Activated naive CD4-positive, alpha-beta T cell treated with anti-CD3 and anti-CD28 coated beads for 36 hours (primary cell): ENCODE measurements around the gene CFAP299. TPM values are rescaled to one million over a fixed set of nuclear protein-coding genes. Genes with fewer than 3 reads are reported as not detected.

Experiments used
- CTCF ChIA-PET: fragments of 350-600 bp; sonication (Branson Sonifier 250); formaldehyde crosslinking; loops from one replicate; lab custom pipeline; 2021; ENCODE audit warnings: antibody characterized with exemption; lab: Charles Lee
- DNase-seq: peaks from one replicate; pipeline ENCODE4 v3.0.0-alpha.2; 2020
- H3K27ac Mint-ChIP-seq: one replicate; pipeline ENCODE4 v1.8.0; 2021; ENCODE audit warnings: mild to moderate bottlenecking, mixed read lengths
- H3K27me3 Mint-ChIP-seq: one replicate; pipeline ENCODE4 v1.8.0; 2021; ENCODE audit warnings: low read depth, mixed read lengths
- H3K36me3 Mint-ChIP-seq: one replicate; pipeline ENCODE4 v1.8.0; 2021; ENCODE audit warnings: low read depth, mixed read lengths
- H3K4me1 Mint-ChIP-seq: one replicate; pipeline ENCODE4 v1.8.0; 2021; ENCODE audit warnings: low read depth, mixed read lengths
- H3K4me3 Mint-ChIP-seq: one replicate; pipeline ENCODE4 v1.8.0; 2021; ENCODE audit warnings: mild to moderate bottlenecking, moderate library complexity, mixed read lengths
- H3K9me3 Mint-ChIP-seq: one replicate; pipeline ENCODE4 v1.8.0; 2021; ENCODE audit warnings: mixed read lengths
- intact Hi-C: fragments of 100-400 bp; cut with micrococcal nuclease; formaldehyde crosslinking; loops from one replicate; pipeline ENCODE4 v1.15.1; 2023
- total RNA-seq, 2 experiments: library from RNA; stranded (reverse); gene quantifications; one replicate each; pipeline ENCODE4 v1.2.3, GENCODE V29; 2021

The CFAP299 gene
- total RNA-seq, 2 experiments from 2014 or later: not detected

DNA sequence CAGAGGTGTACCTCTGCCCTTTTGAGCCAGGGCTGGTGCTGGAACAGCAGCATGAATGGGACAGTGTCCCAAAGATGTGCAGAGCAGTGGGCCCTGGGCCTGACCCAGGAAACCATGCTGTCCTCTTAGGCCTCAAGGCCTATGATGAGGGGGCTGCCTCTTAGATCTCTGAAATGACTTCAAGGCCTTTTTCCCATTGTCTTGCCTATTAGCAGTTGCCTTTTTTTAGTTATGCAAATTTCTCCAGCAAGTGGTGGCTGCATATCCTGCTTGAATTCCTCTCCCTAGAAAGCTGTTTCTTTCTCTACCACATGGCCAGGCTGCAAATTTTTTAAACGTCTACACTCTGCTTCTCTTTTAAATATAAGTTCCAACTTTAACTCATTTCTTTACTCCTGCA lies 160.3 kb downstream of the CFAP299 start:
- Mint-ChIP-seq H3K4me3 (no peak overlapping the region), H3K4me1 (peaks cover 51% of the 10 kb centered on the region), H3K9me3 (peaks cover 25% of the 10 kb centered on the region), H3K36me3 (peaks cover 12% of the 10 kb centered on the region), H3K27me3 (no peaks in the 10 kb centered on the region), H3K27ac (no peak overlapping the region)
- intact Hi-C loops: no loop called here
- CTCF ChIA-PET: no interaction called here
- DNase-seq: no peak

DNA sequence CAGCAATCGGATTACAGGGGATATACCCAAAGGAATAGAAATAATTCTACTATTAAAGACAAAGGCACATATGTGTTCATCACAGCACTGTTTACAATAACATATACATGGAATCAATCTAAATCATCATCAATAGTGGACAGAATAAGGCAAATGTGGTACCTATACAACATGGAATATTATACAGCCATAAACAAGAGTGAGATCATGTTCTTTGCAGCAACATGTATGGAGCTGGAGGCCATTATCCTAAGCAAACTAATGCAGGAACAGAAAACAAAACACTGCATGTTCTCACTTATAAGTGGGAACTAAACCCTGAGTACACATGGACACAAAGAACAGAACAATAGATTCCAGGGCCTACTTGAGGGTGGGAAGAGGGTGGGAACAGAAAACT lies 163.2 kb downstream of the CFAP299 start:
- DNase-seq: no peak
- Mint-ChIP-seq H3K4me1 (peaks cover 43% of the 10 kb centered on the region), H3K27ac (no peak overlapping the region), H3K27me3 (no peaks in the 10 kb centered on the region), H3K36me3 (peaks cover 9% of the 10 kb centered on the region), H3K4me3 (no peak overlapping the region), H3K9me3 (peaks cover 25% of the 10 kb centered on the region)
- CTCF ChIA-PET: no interaction called here
- intact Hi-C loops: no loop called here

DNA sequence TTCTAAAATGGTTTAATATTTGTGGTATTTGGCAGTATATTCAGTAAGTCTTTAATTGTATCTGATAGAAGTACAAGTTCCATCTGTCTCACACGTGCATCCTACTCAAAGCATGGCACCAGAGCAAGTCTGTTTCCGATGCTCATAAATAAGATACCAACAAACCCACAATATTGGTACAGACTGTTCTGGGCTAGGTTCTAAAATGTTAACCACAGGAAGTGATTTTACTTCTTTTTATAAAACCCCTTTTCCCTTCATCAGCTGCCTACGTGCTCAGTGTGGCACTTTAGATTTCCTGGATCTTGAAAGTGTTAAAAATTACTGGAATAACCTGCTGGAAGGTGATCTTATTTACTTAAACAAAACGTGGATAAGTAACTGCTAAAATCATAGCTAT lies 165.1 kb downstream of the CFAP299 start:
- peaks cover 22% of the 10 kb centered on the region for H3K9me3 Mint-ChIP-seq
- CTCF ChIA-PET: no interaction called here
- DNase-seq: peak; percentile 27

DNA sequence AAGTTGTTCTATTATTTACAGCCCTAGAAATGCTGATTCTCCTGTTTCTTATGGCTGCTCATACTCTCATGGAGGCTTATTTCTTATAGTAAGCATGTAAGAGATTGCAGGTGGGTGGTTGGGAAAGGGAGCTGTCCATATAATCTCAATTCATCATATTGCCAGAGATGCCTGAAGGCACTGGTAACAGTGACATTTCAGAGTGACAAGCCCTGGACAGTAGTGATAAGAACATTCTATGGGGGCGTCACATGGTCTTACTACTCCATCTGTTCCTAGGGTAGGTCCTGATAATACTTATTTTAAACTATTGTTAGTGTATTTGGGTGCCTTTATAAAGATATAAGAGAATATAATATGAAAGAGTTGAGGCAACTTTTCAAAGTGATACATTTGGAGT lies 171.5 kb downstream of the CFAP299 start:
- H3K36me3 Mint-ChIP-seq: no peaks in the 10 kb centered on the region
- CTCF ChIA-PET: no interaction called here
- H3K4me3 Mint-ChIP-seq: no peak overlapping the region
- H3K4me1 Mint-ChIP-seq: peaks cover 22% of the 10 kb centered on the region
- H3K27me3 Mint-ChIP-seq: no peaks in the 10 kb centered on the region
- H3K27ac Mint-ChIP-seq: no peak overlapping the region
- intact Hi-C loops: no loop called here
- no peaks in the 10 kb centered on the region for H3K9me3 Mint-ChIP-seq
- no peak for DNase-seq

More for the DNA sequence above, 165.1 kb downstream of the CFAP299 start:
- Mint-ChIP-seq H3K4me3 (no peak overlapping the region), H3K4me1 (peaks cover 32% of the 10 kb centered on the region), H3K27me3 (no peaks in the 10 kb centered on the region), H3K27ac (no peak overlapping the region), H3K36me3 (peaks cover 6% of the 10 kb centered on the region)
- intact Hi-C loops: no loop called here

DNA sequence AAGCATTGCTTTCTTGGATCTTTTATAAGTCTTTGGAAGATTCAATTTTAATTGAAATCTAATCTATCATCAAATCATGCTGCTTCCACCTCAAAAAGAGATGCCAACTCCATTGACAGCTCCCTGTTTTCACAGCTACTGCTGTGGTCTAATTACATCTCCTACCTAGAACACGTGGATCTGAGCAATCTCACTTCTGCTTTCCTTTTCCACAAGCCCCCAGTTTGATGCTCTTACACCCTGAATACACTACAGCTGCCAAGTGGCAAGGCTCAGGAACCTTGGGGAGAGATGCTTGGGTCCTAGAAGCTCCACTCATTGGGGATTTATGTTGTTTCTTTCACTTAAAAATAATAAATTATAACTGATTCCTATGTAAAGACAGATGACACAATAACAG lies 172.0 kb downstream of the CFAP299 start:
- Mint-ChIP-seq H3K36me3 (no peaks in the 10 kb centered on the region), H3K27me3 (no peaks in the 10 kb centered on the region), H3K9me3 (no peaks in the 10 kb centered on the region), H3K4me3 (no peak overlapping the region), H3K4me1 (peaks cover 20% of the 10 kb centered on the region), H3K27ac (no peak overlapping the region)
- no peak for DNase-seq
- CTCF ChIA-PET: no interaction called here
- intact Hi-C loops: no loop called here

DNA sequence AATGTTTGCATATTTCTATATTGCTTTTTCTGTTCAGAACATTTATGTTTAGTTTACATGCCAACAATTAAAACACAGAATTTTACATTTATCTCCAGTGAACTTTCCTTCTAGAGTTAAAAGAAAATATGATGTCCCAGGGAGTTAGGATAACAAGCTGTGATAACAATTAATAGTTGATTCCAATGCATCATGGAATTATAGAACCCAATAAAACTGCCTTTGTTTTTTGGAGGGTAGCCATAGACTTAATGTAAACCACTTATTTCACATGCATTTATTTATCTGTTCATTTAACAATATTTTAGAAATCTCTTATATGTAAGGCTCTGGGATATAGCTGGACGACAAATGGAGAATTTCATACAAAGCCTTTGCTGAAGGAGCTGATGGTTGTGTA lies 180.0 kb downstream of the CFAP299 start:
- Mint-ChIP-seq H3K36me3 (no peaks in the 10 kb centered on the region), H3K4me1 (no peaks in the 10 kb centered on the region), H3K27ac (no peak overlapping the region), H3K27me3 (no peaks in the 10 kb centered on the region), H3K9me3 (no peaks in the 10 kb centered on the region), H3K4me3 (no peak overlapping the region)
- no peak for DNase-seq
- intact Hi-C loops: no loop called here
- CTCF ChIA-PET: no interaction called here

DNA sequence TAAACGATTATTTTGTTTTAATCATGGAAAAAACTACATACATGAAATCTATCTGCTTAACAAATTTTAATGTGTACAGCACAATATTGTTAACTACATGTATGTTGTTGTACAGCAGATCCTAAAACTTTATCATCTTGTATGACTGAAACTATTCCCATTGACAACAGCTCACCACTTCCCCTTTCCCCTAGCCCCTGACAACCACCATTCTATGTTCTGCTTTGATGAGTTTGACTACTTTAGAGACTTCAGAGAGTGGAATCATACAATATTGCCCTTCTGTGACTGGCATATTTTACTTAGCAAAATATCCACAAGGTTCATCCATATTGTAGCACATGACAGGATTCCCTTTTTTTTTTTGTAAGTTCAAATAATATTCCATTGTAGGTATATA lies 185.9 kb downstream of the CFAP299 start:
- CTCF ChIA-PET: no interaction called here
- Mint-ChIP-seq H3K4me3 (no peak overlapping the region), H3K36me3 (no peaks in the 10 kb centered on the region), H3K4me1 (peaks cover 3% of the 10 kb centered on the region), H3K27ac (no peak overlapping the region), H3K27me3 (no peaks in the 10 kb centered on the region), H3K9me3 (no peaks in the 10 kb centered on the region)
- DNase-seq: no peak
- intact Hi-C loops: no loop called here

DNA sequence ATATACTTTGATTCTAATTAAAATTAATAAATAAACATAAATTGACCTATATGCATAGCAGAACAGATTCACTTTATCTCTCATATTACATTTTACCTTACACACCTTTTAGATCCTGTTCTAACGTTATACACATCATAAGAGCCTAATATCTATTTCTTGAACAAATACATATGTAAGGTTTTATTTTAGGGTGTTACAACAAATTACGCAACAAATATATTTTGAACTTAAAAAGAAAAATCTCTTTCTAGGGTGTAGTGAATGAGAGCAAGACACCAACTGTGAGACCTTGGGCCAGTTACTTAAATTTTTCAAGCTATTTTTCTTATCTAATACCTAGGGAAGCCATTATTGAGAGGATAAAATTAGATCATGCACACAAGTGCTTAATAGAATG lies 191.2 kb downstream of the CFAP299 start:
- Mint-ChIP-seq H3K27me3 (peaks cover 6% of the 10 kb centered on the region), H3K36me3 (no peaks in the 10 kb centered on the region), H3K4me1 (no peaks in the 10 kb centered on the region), H3K9me3 (no peaks in the 10 kb centered on the region), H3K27ac (no peak overlapping the region), H3K4me3 (no peak overlapping the region)
- no peak for DNase-seq
- intact Hi-C loops: no loop called here
- CTCF ChIA-PET: no interaction called here

DNA sequence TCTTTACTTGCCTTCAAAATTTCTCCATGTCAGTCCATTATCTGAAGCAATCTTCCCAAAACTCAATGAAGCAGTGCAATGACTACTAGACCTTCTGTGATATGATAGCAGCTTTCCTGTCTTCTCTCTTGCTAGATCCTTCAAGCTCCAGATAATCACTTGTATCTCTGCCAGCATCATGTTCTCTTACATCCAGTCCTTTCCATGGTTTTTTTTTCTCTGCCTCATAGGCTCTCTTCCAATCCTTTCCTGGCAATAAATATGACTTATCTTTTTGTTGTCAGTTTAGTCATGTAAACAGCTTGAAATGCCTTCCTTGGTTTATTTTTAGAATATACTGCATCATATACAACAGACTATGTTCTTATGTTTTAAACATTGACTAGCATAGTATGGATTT lies 193.5 kb downstream of the CFAP299 start:
- H3K36me3 Mint-ChIP-seq: no peaks in the 10 kb centered on the region
- no peaks in the 10 kb centered on the region for H3K4me1 Mint-ChIP-seq
- H3K9me3 Mint-ChIP-seq: no peaks in the 10 kb centered on the region
- H3K27ac Mint-ChIP-seq: no peak overlapping the region
- CTCF ChIA-PET: interaction anchor here (0.6 kb wide), 1 partner anchor 165 kb away, joined by 3 read pairs; no protein-coding TSS in a partner anchor
- no peak for DNase-seq
- peaks cover 6% of the 10 kb centered on the region for H3K27me3 Mint-ChIP-seq
- intact Hi-C loops: no loop called here
- no peak overlapping the region for H3K4me3 Mint-ChIP-seq

DNA sequence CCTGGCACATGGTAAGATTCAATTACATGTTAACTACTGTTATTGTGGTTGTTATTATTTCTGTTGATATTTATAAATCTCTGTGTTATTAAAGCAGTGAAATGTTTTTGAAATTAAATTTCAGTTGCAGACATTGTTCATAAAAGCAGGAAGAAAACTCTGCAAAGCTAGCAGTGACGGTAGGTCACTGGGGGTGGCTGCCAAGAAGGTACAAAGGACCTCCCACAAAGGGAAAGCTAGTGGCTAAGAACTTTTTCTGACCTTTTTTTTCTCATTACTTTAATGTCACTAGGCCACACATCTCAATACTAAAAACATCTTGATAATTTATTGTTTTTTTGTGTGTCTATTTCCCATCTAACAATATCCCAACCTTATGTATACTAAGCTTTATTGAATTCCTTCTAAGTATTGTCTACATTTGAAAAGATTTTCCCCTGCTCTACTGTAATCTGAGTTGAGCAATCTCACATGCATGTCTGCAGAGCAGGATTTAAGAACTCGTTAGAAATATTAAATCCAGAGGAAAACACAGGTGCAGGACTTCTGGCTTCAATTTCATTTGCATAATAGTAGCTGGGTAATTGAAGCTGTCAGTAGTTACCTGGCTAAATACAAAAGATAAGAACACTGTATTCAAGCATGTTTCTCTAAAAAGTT lies 197.3 kb downstream of the CFAP299 start:
- H3K36me3 Mint-ChIP-seq: peaks cover 2% of the 10 kb centered on the region
- no peak for DNase-seq
- no peak overlapping the region for H3K27ac Mint-ChIP-seq
- H3K27me3 Mint-ChIP-seq: peaks cover 18% of the 10 kb centered on the region
- H3K4me1 Mint-ChIP-seq: peaks cover 2% of the 10 kb centered on the region
- CTCF ChIA-PET: interaction anchor here (0.6 kb wide), 2 partner anchors 9 to 983 kb away, joined by 3 read pairs; no protein-coding TSS in a partner anchor
- no peak overlapping the region for H3K4me3 Mint-ChIP-seq
- intact Hi-C loops: no loop called here
- peaks cover 3% of the 10 kb centered on the region for H3K9me3 Mint-ChIP-seq

DNA sequence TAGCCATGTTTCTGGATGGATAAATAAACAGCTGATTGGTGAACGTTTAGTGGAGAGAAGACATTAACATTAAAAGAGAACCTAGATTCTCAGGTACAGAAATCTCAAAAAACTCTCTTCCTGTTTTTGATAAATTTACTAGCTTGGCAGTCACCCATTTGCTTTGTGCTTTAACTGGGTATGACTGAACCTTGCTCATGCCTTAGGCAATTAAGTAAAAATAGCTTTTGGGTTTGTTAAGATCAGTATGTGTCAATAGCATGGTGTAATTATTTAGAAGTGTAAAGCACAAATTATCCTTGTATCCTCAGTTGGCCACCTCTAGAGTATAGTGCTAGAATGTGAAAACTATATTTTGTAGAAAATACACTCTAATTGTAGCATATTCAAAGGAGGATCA lies 200.0 kb downstream of the CFAP299 start:
- no peak overlapping the region for H3K27ac Mint-ChIP-seq
- H3K4me1 Mint-ChIP-seq: peaks cover 21% of the 10 kb centered on the region
- intact Hi-C loops: no loop called here
- CTCF ChIA-PET: no interaction called here
- H3K4me3 Mint-ChIP-seq: no peak overlapping the region
- no peak for DNase-seq
- H3K36me3 Mint-ChIP-seq: peaks cover 2% of the 10 kb centered on the region
- peaks cover 14% of the 10 kb centered on the region for H3K27me3 Mint-ChIP-seq
- H3K9me3 Mint-ChIP-seq: peaks cover 3% of the 10 kb centered on the region

DNA sequence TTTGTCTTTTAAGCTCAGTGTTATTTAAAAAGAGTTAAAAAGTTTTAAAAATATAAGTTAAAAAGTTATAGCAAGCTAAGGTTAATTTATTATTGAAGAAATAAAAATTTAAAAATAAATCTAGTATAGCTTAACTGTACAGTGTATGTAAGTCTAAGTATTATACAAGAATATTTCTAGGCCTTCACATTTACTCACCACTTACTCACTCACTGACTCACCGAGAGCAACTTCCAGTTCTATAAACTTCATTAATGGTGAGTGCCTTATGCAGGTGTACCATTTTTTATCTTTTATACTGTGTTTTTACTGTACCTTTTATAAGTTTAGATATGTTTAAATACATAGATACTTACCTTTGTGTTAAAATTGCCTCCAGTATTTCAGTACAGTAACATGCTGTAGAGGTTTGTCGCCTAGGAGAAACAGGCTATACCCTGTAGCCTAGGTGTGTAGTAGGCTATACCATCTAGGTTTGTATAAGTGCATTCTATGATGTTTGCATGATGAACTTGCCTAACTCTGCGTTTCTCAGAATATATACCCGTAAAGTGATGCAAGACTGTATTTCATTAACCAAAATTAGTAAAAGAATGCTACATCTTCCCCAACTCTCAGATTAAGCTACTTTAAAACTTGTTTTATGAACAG lies 202.9 kb downstream of the CFAP299 start:
- H3K4me3 Mint-ChIP-seq: no peak overlapping the region
- H3K27ac Mint-ChIP-seq: no peak overlapping the region
- intact Hi-C loops: no loop called here
- H3K27me3 Mint-ChIP-seq: peaks cover 20% of the 10 kb centered on the region
- no peak for DNase-seq
- peaks cover 3% of the 10 kb centered on the region for H3K9me3 Mint-ChIP-seq
- peaks cover 2% of the 10 kb centered on the region for H3K36me3 Mint-ChIP-seq
- CTCF ChIA-PET: interaction anchor here (0.7 kb wide), 2 partner anchors 15 to 35 kb away, joined by 3 to 7 read pairs; no protein-coding TSS in a partner anchor
- peaks cover 40% of the 10 kb centered on the region for H3K4me1 Mint-ChIP-seq

DNA sequence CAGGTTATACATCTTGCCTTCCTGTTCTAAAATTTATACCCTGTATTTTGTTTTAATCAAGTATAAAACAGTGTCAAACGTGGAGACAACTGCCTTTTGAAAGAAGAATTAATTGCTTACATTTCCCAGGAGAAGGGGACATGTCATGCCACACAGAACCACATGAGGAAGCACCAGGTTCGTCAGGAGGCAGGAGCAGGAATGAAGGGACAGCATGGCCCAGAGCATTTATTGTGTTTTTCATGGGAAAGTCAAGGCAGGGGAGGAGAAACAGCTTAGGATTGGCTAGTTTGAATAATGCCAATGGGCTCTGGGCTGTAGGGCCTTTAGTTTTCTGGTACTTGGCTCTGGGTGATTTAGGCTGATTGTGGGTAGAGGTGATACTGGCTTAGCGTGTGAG lies 203.7 kb downstream of the CFAP299 start:
- Mint-ChIP-seq H3K27me3 (peaks cover 26% of the 10 kb centered on the region), H3K36me3 (peaks cover 5% of the 10 kb centered on the region), H3K9me3 (peaks cover 3% of the 10 kb centered on the region), H3K27ac (no peak overlapping the region), H3K4me1 (peaks cover 46% of the 10 kb centered on the region), H3K4me3 (no peak overlapping the region)
- no peak for DNase-seq
- intact Hi-C loops: no loop called here
- CTCF ChIA-PET: no interaction called here
